GM23338 (cell line): ENCODE data around the gene FGFR2. TPM values are rescaled to one million over a fixed set of nuclear protein-coding genes. Genes with fewer than 3 reads are reported as not detected.

ENCODE experiments used
- ATAC-seq: fragments of 200-7000 bp; cut with Tn5 transposase; 3 replicates; pipeline ENCODE4 v1.9.1; 2020
- DNase-seq: peaks from one replicate; pipeline ENCODE4 v3.0.0-alpha.2; 2015; ENCODE audit warnings: low spot score
- H2AFZ ChIP-seq: fragments of 200-600 bp; sonication (generic); 2 replicates; pipeline ENCODE4 v1.8.0; 2016; ENCODE audit warnings: antibody characterized with exemption, mild to moderate bottlenecking, moderate library complexity
- H3F3A ChIP-seq: fragments of 200-600 bp; sonication (generic); replicated peaks from 2 replicates; pipeline ENCODE4 v1.8.0; 2017; ENCODE audit warnings: antibody characterized with exemption, mixed run types, low read depth
- H3K27ac ChIP-seq: fragments of 200-600 bp; sonication (generic); 2 replicates; pipeline ENCODE4 v1.6.1; 2016; ENCODE audit warnings: low read depth
- H3K27me3 ChIP-seq: fragments of 200-600 bp; sonication (generic); 2 replicates; pipeline ENCODE4 v1.8.0; 2016; ENCODE audit warnings: mild to moderate bottlenecking, mixed run types, moderate library complexity; ENCODE audit not compliant: insufficient read depth
- H3K36me3 ChIP-seq: fragments of 200-600 bp; sonication (generic); 2 replicates; pipeline ENCODE4 v1.8.0; 2016; ENCODE audit warnings: mild to moderate bottlenecking; ENCODE audit not compliant: insufficient read depth
- H3K4me1 ChIP-seq: fragments of 200-600 bp; sonication (generic); 2 replicates; pipeline ENCODE4 v1.8.0; 2016; ENCODE audit warnings: mild to moderate bottlenecking, moderate library complexity; ENCODE audit not compliant: insufficient read depth
- H3K4me2 ChIP-seq: fragments of 200-600 bp; sonication (generic); 2 replicates; pipeline ENCODE4 v1.7.1; 2017; ENCODE audit warnings: mixed run types
- H3K4me3 ChIP-seq: fragments of 200-600 bp; sonication (generic); 2 replicates; pipeline ENCODE4 v1.6.1; 2016; ENCODE audit warnings: mixed run types
- H3K79me2 ChIP-seq: fragments of 200-600 bp; sonication (generic); replicated peaks from 2 replicates; pipeline ENCODE4 v1.8.0; 2017; ENCODE audit warnings: mild to moderate bottlenecking; ENCODE audit not compliant: insufficient read depth
- H3K9me2 ChIP-seq: fragments of 200-600 bp; sonication (generic); 2 replicates; pipeline ENCODE4 v1.8.0; 2017; ENCODE audit not compliant: insufficient read depth
- H4K20me1 ChIP-seq: fragments of 200-600 bp; sonication (generic); replicated peaks from 2 replicates; pipeline ENCODE4 v1.8.0; 2017; ENCODE audit warnings: mild to moderate bottlenecking; ENCODE audit not compliant: insufficient read depth
- H3K27ac Mint-ChIP-seq: 2 replicates; pipeline ENCODE4 v1.8.0; 2020; ENCODE audit warnings: inconsistent platforms, mild to moderate bottlenecking, moderate library complexity, mixed read lengths
- H3K27me3 Mint-ChIP-seq: 3 replicates; pipeline ENCODE4 v1.8.0; 2022; ENCODE audit warnings: low read depth, mild to moderate bottlenecking, moderate library complexity, mixed read lengths, inconsistent platforms; ENCODE audit not compliant: insufficient read depth, poor library complexity
- H3K36me3 Mint-ChIP-seq: 3 replicates; pipeline ENCODE4 v1.8.0; 2021; ENCODE audit warnings: low read depth, mild to moderate bottlenecking, inconsistent platforms, moderate library complexity, mixed read lengths
- H3K4me1 Mint-ChIP-seq: 3 replicates; pipeline ENCODE4 v1.8.0; 2020; ENCODE audit warnings: mild to moderate bottlenecking, inconsistent platforms, mixed read lengths
- H3K4me3 Mint-ChIP-seq: 3 replicates; pipeline ENCODE4 v1.8.0; 2021; ENCODE audit warnings: moderate library complexity, mild to moderate bottlenecking, inconsistent platforms, mixed read lengths
- H3K9me3 Mint-ChIP-seq: 3 replicates; pipeline ENCODE4 v1.8.0; 2020; ENCODE audit warnings: moderate library complexity, mild to moderate bottlenecking, inconsistent platforms, mixed read lengths
- CREB1 ChIP-seq: fragments of 250-450 bp; sonication (Bioruptor Pico); IDR thresholded peaks from 2 replicates; pipeline ENCODE4 v1.5.0; 2020; ENCODE audit warnings: low read depth, mild to moderate bottlenecking, moderate library complexity
- CTCF ChIP-seq, 2 experiments: fragments of 200-600 bp in 1 of 2; sonication (generic) in 1 of 2; conservative IDR thresholded peaks; 2 replicates each; pipeline versions ENCODE4 v1.5.1 to v1.6.1; 2016 to 2017; ENCODE audit warnings: antibody characterized with exemption in 2 of 2, low read depth in 2 of 2, mild to moderate bottlenecking in 2 of 2, moderate library complexity in 1 of 2
- EZH2 ChIP-seq: fragments of 200-600 bp; sonication (generic); IDR thresholded peaks from one replicate; pipeline ENCODE4 v1.8.0; 2017; ENCODE audit warnings: antibody characterized with exemption, mild to moderate bottlenecking, low read depth; ENCODE audit not compliant: unreplicated experiment
- EZH2phosphoT487 ChIP-seq: fragments of 200-600 bp; sonication (generic); IDR thresholded peaks from one replicate; pipeline ENCODE4 v1.8.1; 2018; ENCODE audit warnings: antibody characterized with exemption; ENCODE audit not compliant: unreplicated experiment
- JUNB ChIP-seq: IDR thresholded peaks from one replicate; pipeline ENCODE4 v1.6.1; 2016; ENCODE audit warnings: antibody characterized with exemption; ENCODE audit not compliant: unreplicated experiment
- NANOG ChIP-seq: IDR thresholded peaks from 2 replicates; pipeline ENCODE4 v1.6.1; 2016; ENCODE audit warnings: antibody characterized with exemption, borderline replicate concordance
- POLR2AphosphoS5 ChIP-seq: IDR thresholded peaks from 2 replicates; pipeline ENCODE4 v1.6.1; 2016; ENCODE audit warnings: antibody characterized with exemption, low read depth
- REST ChIP-seq: IDR thresholded peaks from one replicate; pipeline ENCODE4 v1.6.1; 2018; ENCODE audit warnings: antibody characterized with exemption; ENCODE audit not compliant: unreplicated experiment
- STAT1 ChIP-seq: IDR thresholded peaks from one replicate; pipeline ENCODE4 v1.6.1; 2016; ENCODE audit warnings: antibody characterized with exemption; ENCODE audit not compliant: unreplicated experiment
- ZNF114 ChIP-seq: fragments of 250-450 bp; sonication (Bioruptor Pico); IDR thresholded peaks from 2 replicates; pipeline ENCODE4 v1.5.0; 2020; ENCODE audit warnings: mild to moderate bottlenecking, moderate library complexity
- ZNF331 ChIP-seq: fragments of 250-450 bp; sonication (Bioruptor Pico); IDR thresholded peaks from 2 replicates; pipeline ENCODE4 v1.5.0; 2020; ENCODE audit warnings: low read depth, mild to moderate bottlenecking, moderate library complexity
- ZNF462 ChIP-seq: fragments of 250-450 bp; sonication (Bioruptor Pico); IDR thresholded peaks from 2 replicates; pipeline ENCODE4 v1.5.0; 2020; ENCODE audit warnings: mild to moderate bottlenecking, moderate library complexity
- polyA plus RNA-seq: library from polyadenylated mRNA; unstranded; fragments of >200 nt; fragmentation: Nextera tagmentation; extraction: Ambion mirVana; gene quantifications from 2 replicates; pipeline ENCODE4 v1.2.1, GENCODE V29; 2016
- total RNA-seq: library from RNA; depleted of rRNA; stranded (reverse); fragments of >200 nt; shearing (Covaris generic); gene quantifications from 2 replicates; pipeline ENCODE4 v1.2.3, GENCODE V29; 2014
- TF ChIP-seq, protein P1 (sequence below): IDR thresholded peaks from 2 replicates; pipeline ENCODE4 v1.6.1; 2016; ENCODE audit warnings: antibody characterized with exemption

Gene FGFR2
- total and polyA plus RNA-seq, 2 experiments from 2014 or later, result 31.1 to 106 TPM

DNA sequence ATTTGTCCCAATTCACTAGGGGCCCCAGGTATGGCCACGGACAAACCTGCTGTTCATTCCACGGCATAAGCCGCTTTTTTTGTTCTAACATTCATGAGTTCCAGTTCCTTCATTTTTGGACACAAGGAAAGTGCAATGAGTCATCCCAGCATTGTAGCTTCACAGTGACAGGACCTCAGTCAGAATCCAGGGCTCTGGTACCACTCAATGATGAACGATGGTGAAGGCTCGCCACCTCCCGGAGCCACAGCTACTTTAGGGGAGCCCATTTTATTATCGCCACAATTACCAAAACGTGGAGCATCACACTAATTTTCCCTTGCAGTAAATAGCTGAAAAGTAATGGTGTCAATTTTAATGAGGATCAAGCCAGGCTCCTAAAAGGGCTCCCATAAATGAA is 62.9 kb downstream of the FGFR2 start:
- peaks cover 10% of the 10 kb centered on the region; the same call in 1 of the 2 replicates for H3K36me3 ChIP-seq
- TF ChIP-seq, protein P1, sequence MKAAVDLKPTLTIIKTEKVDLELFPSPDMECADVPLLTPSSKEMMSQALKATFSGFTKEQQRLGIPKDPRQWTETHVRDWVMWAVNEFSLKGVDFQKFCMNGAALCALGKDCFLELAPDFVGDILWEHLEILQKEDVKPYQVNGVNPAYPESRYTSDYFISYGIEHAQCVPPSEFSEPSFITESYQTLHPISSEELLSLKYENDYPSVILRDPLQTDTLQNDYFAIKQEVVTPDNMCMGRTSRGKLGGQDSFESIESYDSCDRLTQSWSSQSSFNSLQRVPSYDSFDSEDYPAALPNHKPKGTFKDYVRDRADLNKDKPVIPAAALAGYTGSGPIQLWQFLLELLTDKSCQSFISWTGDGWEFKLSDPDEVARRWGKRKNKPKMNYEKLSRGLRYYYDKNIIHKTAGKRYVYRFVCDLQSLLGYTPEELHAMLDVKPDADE, result no peak
- no peak for TF ChIP-seq EZH2
- TF ChIP-seq JUNB, result no peak
- no peak for TF ChIP-seq CREB1 (CRISPR knock-in tag)
- no peak for TF ChIP-seq EZH2phosphoT487
- TF ChIP-seq STAT1, result no peak
- TF ChIP-seq CTCF (conservative IDR thresholded peaks at IDR 0.05; ENCODE audit: low read depth in 2 of 2), result no peak
- TF ChIP-seq ZNF331, result no peak
- TF ChIP-seq ZNF462 (CRISPR knock-in tag), result no peak
- no peak for TF ChIP-seq NANOG
- TF ChIP-seq ZNF114, result no peak
- no peak for TF ChIP-seq POLR2AphosphoS5
- no peak for TF ChIP-seq REST
- no peaks in the 10 kb centered on the region for H3K27me3 ChIP-seq
- H3K79me2 ChIP-seq, result peaks cover 100% of the 10 kb centered on the region
- H3K4me1 Mint-ChIP-seq, result peaks cover 69% of the 10 kb centered on the region
- 0 out of 2 replicates have a peak, but pooled peaks cover 3% of the 10 kb centered on the region for H3K9me2 ChIP-seq
- H3K27me3 Mint-ChIP-seq, result peaks cover 7% of the 10 kb centered on the region
- H3K4me3 ChIP-seq, result no peak overlapping the region
- H3F3A ChIP-seq, result 0 out of 2 replicates have a peak, but pooled peaks cover 6% of the 10 kb centered on the region
- H3K4me3 Mint-ChIP-seq, result no peak overlapping the region
- H3K4me1 ChIP-seq, result peaks cover 33% of the 10 kb centered on the region
- H3K27ac ChIP-seq, result no peak overlapping the region
- no peak overlapping the region for H3K27ac Mint-ChIP-seq
- no peaks in the 10 kb centered on the region for H3K9me3 Mint-ChIP-seq
- peaks cover 77% of the 10 kb centered on the region for H3K36me3 Mint-ChIP-seq
- ATAC-seq (no peak), DNase-seq (no peak)
- H2AFZ ChIP-seq, result no peak overlapping the region
- H3K4me2 ChIP-seq, result no peak overlapping the region
- H4K20me1 ChIP-seq, result peaks cover 24% of the 10 kb centered on the region
